ENCODE results near the gene NLGN4X. TPM values are rescaled to one million over a fixed set of nuclear protein-coding genes. Genes with fewer than 3 reads are reported as not detected.

The NLGN4X gene
- total and polyA plus RNA-seq, 2 donors (not counting 3 experiments of a cell fraction or from before 2014, with no cell fraction given) = 0.03 TPM; not detected in 1

DNA sequence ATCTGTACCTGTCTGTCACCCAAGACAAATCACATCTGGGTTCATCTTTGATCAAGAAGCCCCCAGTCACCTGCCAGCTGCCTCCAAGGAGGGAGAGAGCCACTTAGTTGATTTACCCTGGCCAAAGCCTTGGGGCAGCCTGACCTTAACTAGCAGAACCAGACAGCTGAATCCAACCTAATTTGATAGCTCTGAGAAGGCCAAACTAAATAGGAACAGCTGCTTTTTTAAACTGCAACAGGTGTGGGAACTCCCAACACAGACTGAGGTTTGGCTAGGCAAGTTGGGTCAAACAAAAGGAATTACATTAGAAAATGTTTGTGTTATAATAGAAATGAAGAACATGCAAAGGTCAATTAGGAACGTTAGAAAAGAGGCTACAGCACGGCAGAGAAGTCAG lies 375.7 kb downstream of the NLGN4X start:
- no peak for FAIRE-seq

More for the DNA sequence above, 375.7 kb downstream of the NLGN4X start:
- DNase-seq (ENCODE audit: low read depth, low spot score) = no peak
- CTCF ChIA-PET = no interaction called here
- no peaks in the 10 kb centered on the region for H4K20me1 ChIP-seq (replicated peaks; ENCODE audit: control insufficient read depth, extremely low read depth, insufficient read depth, low read length)
- H3K9ac ChIP-seq (replicated peaks; ENCODE audit: extremely low read depth, insufficient read depth, low read length) = no peak overlapping the region
- BruUV-seq (replicated peaks) = no TSS peak
- no peak overlapping the region for H3K27ac ChIP-seq (ENCODE audit: insufficient read depth, low read depth, low read length)
- no peaks in the 10 kb centered on the region for H3K4me1 ChIP-seq (ENCODE audit: control insufficient read depth, extremely low read depth, insufficient read depth, low read length)
- POLR2A ChIA-PET = no interaction called here
- no peak overlapping the region for H3K4me3 ChIP-seq (replicated peaks in 1 of 3; ENCODE audit: insufficient read depth in 1 of 3, low read depth in 1 of 3, low read length in 3 of 3)
- no peaks in the 10 kb centered on the region for H3K79me2 ChIP-seq (ENCODE audit: control insufficient read depth, insufficient read depth, low read length)
- dilution Hi-C loops (cut with MboI; ENCODE audit: extremely low pct_ligation_motif_present, low sequenced_read_pairs) = no loop called here
- H2AFZ ChIP-seq (ENCODE audit: low read depth, low read length) = no peak overlapping the region
- no peaks in the 10 kb centered on the region for H3K36me3 ChIP-seq (ENCODE audit: control insufficient read depth in 2 of 2, extremely low read depth in 1 of 2, insufficient read depth in 2 of 2, low read length in 2 of 2)
- H3K9me3 ChIP-seq (replicated peaks; ENCODE audit: control insufficient read depth, insufficient read depth, low read length) = no peaks in the 10 kb centered on the region
- H3K9me1 ChIP-seq (replicated peaks; ENCODE audit: control insufficient read depth, extremely low read depth, insufficient read depth, low read length) = no peaks in the 10 kb centered on the region
- no peak overlapping the region for H3K4me2 ChIP-seq (ENCODE audit: insufficient read depth, low read length)
- H3K27me3 ChIP-seq (ENCODE audit: control insufficient read depth in 2 of 2, insufficient read depth in 2 of 2, low read length in 2 of 2) = no peaks in the 10 kb centered on the region
- intact Hi-C loops (cut with micrococcal nuclease) = no loop called here
- TF ChIP-seq GATA2 (IDR thresholded peaks at IDR 0.05; ENCODE audit: insufficient read depth, insufficient read length, low read depth, low read length) (no peak), POLR2A (IDR thresholded peaks at IDR 0.05; ENCODE audit: low read depth, low read length) (no peak), EZH2 (IDR thresholded peaks at IDR 0.05; ENCODE audit: borderline replicate concordance, low read depth, low read length, severe bottlenecking) (no peak), POLR2AphosphoS5 (IDR thresholded peaks at IDR 0.05; ENCODE audit: insufficient read depth, low read depth, low read length) (no peak), FOS (IDR thresholded peaks at IDR 0.05; ENCODE audit: borderline replicate concordance, insufficient read depth, low read length) (no peak), MYC (IDR thresholded peaks at IDR 0.05; ENCODE audit: low read depth, low read length) (no peak), CTCF (IDR thresholded peaks at IDR 0.05; ENCODE audit: extremely low read depth in 1 of 2, insufficient read depth in 1 of 2, low read depth in 1 of 2, low read length in 2 of 2) (no peak), JUN (IDR thresholded peaks at IDR 0.05; ENCODE audit: borderline replicate concordance, insufficient read depth, insufficient read length, low read depth) (no peak)
- TF ChIP-seq, protein P1, sequence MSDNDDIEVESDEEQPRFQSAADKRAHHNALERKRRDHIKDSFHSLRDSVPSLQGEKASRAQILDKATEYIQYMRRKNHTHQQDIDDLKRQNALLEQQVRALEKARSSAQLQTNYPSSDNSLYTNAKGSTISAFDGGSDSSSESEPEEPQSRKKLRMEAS (IDR thresholded peaks at IDR 0.05; ENCODE audit: insufficient read depth, insufficient read length) = no peak

Measured in endothelial cell of umbilical vein (primary cell).